Stimulated activated CD4-positive, alpha-beta T cell treated with anti-CD3 and anti-CD28 coated beads, Interleukin-12 subunit alpha, Interleukin-12 subunit beta, amount 100 ng/mL, for 24 hours (primary cell): ENCODE measurements around the gene NANOS1.
"Not testable (repeated sequence)": the region's sequence is repeated elsewhere in the genome, so short reads cannot be mapped to it uniquely, and the experiment has no call there.

Experiments
- DNase-seq, 2 experiments: peaks; one replicate each; pipeline ENCODE4 v3.0.0-alpha.2; 2020; ENCODE audit warnings: low read depth in 2 of 2

The NANOS1 gene

DNA sequence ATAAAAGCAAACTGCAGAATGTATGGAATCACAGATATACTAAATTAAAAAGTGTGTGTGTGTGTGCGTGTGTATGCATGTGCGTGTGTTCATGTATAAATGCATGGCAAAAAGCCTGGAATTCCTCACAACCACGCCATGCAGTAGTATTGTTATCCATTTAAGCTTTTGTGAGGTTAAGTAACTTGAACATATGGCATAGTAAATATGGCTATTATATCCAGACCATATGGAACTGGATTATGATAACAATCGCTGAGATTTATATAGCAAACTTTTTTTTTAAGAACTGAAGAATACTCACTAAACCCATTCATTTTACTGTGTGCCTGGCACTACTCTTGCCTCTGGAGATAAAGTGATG is 22.3 kb upstream of the NANOS1 start:
- no peak for DNase-seq

DNA sequence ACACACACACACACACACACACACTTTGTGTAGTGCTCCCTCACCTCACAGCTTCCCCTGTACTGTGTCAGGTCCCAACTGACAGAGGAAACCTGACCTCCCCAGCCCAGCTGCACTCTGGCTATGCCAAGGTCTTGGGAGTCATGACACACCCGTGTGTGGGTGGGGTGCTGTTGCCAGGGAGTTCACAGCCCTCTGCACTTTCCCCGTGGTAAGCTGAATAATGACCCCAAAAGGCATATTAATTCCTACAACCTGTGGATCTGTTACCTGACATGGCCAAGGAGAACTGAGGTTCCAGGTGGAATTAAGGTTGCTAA is 8.9 kb upstream of the NANOS1 start:
- no peak for DNase-seq

DNA sequence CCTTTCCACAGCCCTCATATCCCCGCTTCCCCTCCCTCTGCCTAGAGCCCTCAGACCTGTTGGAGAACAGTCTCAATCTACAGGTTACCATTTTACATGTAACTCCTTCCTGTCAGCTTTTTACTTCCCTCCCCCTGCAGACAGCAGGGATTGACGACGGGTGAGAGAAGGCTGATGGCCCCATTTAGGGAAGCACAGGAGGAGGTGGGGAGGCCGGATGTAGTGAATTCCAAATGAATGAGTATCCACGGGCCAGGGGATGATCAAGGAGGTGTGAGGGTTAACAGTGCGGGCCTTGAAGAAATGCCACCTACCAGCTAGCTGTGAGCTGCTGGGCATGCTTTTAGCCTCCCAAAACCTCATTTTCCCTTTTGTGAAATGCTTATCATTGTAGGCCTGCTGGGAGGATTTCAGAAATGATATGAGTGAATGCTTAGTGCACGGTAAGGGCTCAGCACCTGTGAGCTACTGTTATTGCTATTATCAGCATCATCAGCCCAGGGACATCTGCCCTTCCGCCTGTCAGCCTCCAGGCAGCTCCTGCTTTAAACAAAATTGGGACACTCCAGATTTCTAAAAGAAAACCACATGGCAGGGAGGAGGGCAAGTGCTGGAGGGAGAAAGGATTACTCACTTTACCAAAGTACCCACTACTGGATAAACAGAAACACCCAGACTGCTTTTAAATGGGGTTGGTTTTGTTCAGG is 6.5 kb upstream of the NANOS1 start:
- DNase-seq, result no peak

DNA sequence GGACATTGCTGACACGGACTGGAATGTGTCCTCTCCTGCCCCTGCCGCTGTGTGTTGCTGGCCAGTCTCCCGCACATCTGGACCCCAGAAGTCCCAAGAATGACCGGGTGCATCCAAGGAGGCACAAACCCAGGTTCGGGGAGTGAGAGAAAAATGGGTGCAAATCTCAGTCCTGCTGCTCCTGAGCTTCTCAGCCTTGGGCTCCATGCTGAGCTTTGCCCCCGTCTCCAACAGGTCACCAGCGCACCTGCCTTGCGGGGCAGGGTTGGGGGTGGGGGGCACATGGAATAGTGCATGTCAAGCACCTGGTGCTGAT is 6.0 kb upstream of the NANOS1 start:
- no peak for DNase-seq

DNA sequence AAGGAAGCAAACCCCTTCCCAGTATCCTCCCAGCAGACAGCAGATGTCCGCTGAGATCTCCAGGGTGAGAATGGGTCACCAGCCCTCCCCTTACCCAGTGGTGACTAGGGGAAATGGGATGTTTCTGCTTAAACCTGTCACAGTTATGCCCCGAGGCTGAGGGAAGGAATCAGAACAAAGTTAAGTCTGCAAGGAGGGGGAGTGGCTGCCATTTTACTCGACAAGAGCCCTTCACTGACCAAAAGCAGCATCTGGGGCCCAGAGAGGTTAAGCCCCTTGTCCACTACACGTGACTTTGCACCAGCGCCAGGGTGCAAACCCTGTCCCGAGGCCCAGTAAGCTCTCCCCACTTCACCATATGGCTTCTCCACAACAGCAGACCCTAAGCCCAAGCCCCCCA is 4.6 kb upstream of the NANOS1 start:
- no peak for DNase-seq

DNA sequence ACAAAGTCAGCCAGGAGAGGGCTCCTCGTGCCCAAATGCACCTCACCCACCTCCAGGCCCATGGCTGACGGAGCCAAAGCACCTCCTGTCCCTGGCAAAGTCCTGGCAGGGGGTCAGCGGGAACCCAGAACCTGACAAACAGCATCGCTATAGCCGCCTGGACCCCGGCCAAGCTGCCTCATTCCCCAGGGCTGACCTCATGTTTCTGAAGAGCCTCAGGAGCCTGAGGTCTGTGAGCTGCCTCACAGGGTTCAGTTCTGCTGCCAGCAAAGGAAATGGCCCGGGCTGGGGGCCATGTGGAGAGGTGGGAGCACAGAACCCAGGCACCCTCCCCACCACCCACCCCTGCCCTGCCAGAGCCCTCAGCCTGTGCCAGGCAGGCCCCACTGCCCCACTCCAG is 4.2 kb upstream of the NANOS1 start:
- DNase-seq, result no peak

DNA sequence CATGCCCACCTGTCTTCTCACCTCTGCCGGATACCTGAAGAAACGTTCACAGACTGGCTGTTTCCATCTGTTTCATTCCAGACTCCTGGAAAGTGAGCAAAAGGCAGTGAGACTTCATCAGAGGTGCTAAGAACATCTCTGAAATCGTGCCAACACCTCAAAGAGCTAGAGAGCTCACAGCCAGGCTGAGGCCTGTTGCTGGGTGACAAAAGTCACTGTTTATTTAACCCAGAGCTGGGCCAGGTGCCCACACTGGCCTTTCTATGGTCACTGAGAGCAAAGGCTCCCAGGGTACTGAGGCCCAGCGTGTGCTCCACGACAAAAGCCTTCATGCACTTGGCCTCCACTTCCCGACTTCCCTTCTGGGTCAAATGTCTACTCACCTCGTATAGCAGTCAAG is 3.7 kb upstream of the NANOS1 start:
- no peak for DNase-seq

DNA sequence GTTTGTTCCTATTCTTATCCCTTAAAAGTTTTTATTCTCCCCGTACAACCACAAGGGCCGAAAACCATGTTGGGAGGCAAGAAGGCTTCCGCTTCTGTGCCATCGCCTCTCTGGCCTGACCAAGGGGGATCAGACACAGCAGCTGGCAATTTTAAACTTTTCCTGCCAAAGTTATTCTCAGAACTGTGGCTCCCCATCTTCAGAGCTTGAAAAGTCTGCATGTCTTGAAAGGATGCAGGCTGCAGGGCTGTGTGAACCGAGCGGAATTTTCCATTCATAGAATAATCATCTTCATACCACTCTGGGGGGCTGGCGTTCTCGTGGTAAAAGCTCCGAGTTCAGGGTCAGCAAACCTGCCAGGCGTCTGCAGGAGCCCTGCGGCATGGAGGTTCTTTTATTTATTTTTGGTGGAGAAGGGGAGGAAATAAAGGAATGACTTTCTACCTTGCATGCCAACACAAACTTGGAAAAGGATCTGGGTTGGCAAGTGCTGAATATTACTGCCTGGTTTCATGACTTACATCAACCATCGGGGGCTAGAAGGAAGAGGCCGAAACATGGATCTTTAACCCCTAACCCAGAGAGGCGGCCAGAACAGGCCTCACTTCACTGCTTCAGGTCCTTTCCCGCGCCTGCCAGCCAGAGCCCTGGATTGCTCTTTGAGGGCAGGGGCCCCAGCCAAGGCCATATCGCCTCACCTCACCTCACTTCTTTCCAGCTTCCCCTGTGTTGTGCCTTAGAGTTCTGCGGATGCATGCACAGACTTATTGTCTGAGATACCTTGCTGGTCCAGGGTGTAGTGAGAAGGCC is 3.0 kb upstream of the NANOS1 start:
- DNase-seq, result no peak

DNA sequence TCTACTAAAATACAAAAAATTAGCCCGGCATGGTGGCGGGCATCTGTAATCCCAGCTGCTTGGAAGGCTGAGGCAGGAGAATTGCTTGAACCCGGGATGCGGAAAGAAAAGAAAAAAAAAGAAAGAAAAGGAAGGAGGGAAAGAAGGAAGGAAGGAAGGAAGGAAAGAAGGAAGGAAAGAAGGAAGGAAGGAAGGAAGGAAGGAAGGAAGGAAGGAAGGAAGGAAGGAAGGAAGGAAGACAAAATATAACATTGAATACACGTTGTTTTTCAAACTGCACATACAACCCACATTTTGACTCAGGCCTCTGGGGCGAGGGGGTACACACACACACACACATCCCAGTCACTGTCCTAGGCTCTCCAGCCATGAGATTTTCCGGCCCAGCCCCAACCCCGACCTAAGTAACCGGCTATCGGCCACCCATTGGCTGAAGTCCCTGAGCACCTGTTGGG is 1.0 kb upstream of the NANOS1 start:
- DNase-seq, result not testable (repeated sequence)

DNA sequence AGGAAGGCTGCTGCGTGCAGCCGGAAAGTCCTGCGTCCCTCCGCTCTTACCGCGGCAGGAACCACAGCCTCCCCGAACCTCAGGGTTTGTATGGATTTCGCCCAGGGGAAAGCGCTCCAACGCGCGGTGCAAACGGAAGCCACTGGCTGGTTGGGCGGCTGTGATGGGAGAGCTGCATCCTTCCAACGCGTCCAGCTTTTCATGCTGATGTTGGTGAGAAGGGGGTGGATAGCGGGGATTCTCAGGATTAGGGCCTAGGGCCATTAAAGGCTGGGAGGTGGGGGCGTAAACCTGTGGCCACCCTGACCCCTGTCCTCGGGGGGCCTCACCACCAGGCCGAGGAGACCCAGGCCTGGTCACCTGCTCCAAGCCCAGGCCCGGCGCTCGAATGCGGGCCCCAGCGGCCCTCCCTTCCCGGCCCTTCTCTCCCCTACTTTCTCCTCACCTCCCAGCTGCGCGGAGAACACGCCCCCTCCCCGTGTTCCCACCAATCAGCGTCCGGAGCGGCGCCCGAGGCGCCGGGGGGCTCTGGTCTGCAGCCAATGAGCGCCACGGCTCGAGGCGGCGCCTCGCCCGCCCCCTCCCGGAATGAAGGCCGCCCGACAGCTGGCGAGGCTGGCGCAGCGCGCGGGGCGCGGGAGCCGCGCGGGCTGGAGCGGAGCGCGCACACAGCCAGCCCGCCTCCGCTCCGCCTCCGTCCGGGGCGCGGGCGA is 458 bp upstream of the NANOS1 start:
- peak; percentile 59 to 73 for DNase-seq

DNA sequence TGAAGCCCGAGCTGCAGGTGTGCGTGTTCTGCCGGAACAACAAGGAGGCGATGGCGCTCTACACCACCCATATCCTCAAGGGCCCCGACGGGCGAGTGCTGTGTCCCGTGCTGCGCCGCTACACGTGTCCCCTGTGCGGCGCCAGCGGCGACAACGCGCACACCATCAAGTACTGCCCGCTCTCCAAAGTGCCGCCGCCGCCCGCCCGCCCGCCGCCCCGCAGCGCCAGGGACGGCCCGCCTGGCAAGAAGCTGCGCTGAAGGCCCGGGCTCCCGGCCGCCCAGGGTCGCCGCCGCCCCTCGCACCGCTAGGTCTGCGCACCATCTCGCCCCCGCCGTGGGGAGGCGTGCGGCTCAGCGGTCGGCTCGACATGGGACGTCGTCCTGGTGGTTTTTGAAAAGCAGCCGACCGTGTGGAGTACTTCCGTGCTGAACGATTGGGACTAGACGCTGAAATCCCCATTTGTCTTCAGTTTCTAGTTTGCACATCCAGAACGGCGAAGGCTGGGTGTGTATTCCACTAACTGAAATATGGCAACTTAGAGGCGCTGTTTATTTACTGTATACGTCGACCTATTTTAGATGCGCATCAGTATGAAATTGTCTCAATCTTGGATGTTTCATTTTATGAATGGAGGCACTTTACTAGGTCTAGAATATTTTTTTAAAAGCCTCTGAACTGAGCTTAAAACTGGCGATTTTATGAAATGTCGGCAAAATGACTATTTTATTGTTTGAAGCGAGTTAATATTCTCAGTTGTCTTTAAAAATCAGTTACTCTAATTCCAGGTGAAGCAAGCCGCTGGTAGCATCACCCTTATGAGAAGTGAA is 1.1 kb downstream of the NANOS1 start:
- peak; percentile 17 to 40 for DNase-seq

DNA sequence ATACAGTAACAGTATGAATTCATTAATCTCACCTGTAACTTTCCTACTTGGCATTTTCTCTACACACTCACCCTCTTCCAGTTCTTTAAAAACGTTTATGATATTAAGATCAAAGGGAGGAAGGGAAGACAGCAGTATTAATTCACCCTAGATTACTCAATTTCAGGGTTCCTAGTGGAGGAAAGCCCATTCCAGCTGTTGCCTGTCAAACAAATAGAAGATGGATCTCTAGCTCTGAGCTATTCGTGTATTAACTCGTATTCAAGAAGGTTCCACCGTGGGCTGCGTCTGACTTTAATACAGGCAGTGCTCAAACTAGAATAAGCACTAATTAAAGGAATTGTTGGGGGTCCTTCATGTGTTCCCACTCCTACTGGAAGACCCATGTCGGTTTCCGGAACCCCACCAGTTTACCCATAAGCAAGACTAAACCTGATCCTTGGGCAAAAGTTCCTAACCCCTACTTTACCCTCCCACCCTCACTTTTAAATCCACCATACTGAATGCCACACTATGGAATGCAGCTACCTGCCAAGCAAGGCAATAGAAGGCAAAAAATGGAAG is 2.1 kb downstream of the NANOS1 start:
- no peak for DNase-seq

DNA sequence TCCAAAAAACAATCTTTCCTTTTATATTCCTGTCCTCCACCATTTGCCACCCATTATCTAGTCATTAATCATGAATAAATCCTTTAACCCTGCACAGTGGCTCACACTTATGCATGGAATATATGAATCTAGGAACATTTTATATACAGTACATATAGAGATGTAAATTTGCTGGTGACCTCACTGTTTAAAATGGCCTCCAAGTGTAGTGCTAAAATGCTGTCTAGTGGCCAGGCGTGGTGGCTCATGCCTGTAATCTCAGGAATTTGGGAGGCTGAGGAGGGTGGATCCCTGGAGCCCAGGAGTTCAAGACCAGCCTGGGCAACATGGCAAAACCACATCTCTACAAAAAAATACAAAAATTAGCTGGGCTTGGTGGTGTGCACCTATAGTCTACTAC is 9.6 kb downstream of the NANOS1 start:
- DNase-seq, result no peak

DNA sequence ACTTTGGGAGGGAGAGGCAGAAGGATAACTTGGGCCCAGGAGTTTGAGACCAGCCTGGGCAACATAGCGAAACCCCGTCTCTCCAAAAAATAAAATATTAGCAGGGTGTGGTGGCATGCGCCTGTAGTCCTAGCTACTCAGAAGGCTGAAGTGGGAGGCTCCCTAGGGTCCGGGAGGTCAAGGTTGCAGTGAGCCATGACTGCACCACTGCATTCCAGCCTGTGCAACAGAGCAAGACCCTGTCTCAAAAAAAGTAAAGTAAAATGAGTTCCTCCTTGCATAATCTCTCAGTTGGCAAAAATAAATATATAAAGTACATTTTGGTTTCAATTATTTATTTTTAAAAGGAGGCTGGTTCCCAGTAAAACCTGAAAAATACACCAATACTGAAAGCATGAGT is 11.8 kb downstream of the NANOS1 start:
- no peak for DNase-seq

DNA sequence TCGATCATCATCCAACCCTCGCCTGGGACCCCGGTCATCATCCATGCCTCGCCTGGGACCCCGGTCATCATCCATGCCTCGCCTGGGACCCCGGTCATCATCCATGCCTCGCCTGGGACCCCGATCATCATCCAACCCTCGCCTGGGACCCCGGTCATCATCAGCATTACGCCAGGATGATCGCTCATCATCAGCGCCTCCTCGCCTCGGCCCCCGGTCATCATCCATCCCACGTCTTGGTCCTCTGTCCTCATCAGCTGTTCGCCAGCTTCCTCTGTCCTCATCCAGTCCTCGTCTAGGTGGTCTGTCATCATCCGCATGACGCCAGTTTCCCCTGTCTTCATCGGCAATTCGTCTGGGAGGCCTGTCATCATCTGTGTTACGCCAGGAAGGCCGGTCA is 12.7 kb downstream of the NANOS1 start:
- no peak for DNase-seq

DNA sequence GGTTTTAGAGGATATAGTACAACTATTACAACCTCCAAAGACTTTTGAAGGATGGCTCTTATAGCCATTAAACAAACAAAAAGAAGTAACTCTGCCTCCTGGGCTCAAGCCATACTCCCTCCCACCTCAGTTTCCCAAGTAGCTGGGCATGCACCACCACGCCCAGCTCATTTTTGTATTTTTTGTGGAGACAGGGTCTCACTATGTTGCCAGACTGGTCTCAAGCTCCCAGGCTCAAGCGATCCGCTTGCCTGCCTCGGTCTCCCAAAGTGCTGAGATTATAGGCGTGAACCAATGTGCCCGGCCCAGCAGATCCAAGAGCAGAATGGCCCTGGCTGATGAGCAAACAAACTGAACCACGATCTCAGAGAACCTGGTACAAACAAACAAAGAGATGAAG is 16.0 kb downstream of the NANOS1 start:
- no peak for DNase-seq

DNA sequence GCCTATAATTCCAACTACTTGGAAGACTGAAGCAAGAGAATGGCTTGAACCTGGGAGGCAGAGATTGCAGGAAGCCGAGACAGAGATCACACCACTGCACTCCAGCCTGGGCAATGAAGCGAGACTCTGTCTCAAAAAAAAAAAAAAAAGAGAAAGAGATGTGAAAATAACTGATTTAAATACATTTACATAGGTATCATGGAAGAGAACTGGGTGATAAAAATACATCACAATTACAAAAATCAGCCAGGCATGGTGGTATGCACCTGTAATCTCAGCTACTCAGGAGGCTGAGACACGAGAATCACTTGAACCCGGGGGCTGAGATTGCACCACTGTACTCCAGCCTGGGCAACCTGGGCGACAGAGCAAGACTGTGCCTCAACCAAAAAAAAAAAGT is 19.8 kb downstream of the NANOS1 start:
- DNase-seq, result no peak

DNA sequence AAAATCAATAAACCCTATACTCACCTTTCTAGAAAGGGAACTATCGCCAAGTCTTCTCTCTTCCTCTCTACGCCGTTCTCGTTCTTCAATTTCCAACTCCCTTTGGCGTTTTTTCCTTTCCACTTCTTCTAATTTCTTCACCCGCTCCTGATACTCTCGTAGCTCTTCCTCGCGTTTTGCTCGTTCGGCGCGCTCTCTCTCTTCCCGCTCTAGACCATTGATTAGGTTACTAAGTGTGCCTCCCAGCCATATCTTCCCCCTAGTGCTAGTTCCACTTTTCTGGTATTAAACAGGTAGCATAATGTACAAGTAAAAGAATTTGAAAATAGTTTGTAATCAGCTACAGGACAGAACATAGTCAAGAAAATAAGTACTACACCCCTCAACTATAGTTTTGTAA is 20.3 kb downstream of the NANOS1 start:
- DNase-seq, result no peak

DNA sequence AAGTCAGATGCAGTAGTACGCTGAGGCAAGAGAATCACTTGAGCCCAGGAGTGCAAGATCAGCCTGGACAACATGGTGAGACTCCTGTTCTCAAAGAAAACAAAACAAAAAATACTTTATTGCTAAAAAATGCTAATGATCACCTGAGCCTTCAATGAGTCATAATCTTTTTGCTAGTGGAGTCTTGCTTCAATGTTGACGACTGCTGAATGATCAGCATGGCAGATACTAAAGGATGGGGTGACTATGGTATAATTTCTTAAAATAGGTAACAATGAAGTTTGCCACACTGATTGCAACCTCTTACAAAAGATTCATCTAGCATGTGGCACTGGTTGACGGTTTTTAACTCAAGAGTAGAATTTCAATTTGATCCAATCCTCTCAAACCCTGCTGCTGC is 22.3 kb downstream of the NANOS1 start:
- DNase-seq, result no peak

DNA sequence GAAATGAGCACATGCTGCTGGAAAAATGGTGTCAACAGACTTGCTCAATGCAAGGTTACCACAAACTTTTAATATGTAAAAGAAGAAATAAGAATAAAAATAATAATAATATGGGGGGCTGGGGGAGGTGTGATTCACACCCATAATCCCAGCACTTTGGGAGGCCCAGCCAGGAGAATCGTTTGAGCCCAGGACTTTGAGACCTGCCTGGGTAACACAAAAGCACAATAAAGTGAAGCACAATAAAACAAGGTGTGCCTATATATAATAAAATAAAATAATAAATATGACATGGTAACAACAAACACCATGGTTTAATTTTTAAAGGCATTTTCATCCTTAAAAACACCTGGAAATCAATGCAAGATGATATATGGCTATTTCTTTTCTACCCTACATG is 26.0 kb downstream of the NANOS1 start:
- no peak for DNase-seq

DNA sequence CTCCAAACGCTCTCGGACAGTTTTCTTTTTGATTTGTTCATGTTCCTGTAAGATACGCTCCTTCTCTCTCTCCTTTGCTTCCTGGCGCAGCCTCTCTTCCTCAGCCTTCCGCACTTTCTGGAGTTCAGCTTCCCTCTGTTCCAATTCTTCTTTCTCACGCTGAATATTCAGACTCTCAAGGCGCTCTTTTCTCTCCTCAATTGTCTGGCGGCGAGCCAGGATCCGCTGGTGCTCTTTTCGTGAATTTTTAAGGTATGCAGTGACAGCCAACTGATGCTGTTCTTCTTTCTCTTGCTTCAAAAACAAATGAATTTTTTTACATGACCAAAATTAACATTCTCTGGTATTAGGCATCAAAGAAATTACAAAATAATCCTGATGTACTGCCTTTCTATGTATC is 28.5 kb downstream of the NANOS1 start:
- no peak for DNase-seq

DNA sequence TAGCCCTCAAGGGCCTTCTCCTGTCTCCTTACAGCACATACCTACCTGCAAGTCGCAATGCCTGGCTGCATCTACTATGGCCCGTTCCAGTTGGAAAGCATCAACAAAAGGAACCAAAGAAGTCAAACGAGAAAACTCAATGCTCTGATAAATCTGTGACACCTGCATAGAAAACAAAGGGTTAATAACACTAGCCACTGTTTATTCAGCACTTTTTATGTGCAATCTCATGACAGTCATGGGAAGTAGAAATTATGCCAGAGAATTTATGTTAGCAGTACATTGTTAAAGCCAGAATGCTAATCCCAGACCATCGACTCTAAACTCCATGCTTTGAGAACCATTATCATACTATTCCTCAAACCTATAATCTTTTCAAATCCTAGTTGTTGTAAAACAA is 30.0 kb downstream of the NANOS1 start:
- no peak for DNase-seq
